ENCODE data around the gene IGFBP5. TPM values are rescaled to one million over a fixed set of nuclear protein-coding genes. Genes with fewer than 3 reads are reported as not detected.

IGFBP5 gene
- total and polyA plus RNA-seq, 9 of the 15 experiments (the other 6 are each of a cell fraction or from before 2014, with no cell fraction given) = 0.01 to 1.9 (median 0.03) TPM; not detected in 6

DNA sequence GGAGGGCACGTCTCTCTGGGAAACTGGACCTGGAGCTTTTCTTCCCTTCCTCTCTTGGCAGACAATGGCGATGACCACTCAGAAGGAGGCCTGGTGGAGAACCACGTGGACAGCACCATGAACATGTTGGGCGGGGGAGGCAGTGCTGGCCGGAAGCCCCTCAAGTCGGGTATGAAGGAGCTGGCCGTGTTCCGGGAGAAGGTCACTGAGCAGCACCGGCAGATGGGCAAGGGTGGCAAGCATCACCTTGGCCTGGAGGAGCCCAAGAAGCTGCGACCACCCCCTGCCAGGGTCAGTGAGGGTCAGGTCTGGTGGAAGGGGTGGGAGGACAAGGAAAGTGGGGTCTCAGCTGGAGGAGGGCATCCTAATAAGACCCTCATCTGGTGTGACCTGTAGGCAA lies 34.9 kb downstream of the IGFBP5 start (continued):
- TF ChIP-seq, protein P1, sequence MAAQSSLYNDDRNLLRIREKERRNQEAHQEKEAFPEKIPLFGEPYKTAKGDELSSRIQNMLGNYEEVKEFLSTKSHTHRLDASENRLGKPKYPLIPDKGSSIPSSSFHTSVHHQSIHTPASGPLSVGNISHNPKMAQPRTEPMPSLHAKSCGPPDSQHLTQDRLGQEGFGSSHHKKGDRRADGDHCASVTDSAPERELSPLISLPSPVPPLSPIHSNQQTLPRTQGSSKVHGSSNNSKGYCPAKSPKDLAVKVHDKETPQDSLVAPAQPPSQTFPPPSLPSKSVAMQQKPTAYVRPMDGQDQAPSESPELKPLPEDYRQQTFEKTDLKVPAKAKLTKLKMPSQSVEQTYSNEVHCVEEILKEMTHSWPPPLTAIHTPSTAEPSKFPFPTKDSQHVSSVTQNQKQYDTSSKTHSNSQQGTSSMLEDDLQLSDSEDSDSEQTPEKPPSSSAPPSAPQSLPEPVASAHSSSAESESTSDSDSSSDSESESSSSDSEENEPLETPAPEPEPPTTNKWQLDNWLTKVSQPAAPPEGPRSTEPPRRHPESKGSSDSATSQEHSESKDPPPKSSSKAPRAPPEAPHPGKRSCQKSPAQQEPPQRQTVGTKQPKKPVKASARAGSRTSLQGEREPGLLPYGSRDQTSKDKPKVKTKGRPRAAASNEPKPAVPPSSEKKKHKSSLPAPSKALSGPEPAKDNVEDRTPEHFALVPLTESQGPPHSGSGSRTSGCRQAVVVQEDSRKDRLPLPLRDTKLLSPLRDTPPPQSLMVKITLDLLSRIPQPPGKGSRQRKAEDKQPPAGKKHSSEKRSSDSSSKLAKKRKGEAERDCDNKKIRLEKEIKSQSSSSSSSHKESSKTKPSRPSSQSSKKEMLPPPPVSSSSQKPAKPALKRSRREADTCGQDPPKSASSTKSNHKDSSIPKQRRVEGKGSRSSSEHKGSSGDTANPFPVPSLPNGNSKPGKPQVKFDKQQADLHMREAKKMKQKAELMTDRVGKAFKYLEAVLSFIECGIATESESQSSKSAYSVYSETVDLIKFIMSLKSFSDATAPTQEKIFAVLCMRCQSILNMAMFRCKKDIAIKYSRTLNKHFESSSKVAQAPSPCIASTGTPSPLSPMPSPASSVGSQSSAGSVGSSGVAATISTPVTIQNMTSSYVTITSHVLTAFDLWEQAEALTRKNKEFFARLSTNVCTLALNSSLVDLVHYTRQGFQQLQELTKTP (IDR thresholded peaks at IDR 0.05; ENCODE audit: low read depth in 1 of 2, partially characterized antibody in 2 of 2) = no peak
- TF ChIP-seq, protein P2, sequence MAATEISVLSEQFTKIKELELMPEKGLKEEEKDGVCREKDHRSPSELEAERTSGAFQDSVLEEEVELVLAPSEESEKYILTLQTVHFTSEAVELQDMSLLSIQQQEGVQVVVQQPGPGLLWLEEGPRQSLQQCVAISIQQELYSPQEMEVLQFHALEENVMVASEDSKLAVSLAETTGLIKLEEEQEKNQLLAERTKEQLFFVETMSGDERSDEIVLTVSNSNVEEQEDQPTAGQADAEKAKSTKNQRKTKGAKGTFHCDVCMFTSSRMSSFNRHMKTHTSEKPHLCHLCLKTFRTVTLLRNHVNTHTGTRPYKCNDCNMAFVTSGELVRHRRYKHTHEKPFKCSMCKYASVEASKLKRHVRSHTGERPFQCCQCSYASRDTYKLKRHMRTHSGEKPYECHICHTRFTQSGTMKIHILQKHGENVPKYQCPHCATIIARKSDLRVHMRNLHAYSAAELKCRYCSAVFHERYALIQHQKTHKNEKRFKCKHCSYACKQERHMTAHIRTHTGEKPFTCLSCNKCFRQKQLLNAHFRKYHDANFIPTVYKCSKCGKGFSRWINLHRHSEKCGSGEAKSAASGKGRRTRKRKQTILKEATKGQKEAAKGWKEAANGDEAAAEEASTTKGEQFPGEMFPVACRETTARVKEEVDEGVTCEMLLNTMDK (IDR thresholded peaks at IDR 0.05; ENCODE audit: borderline replicate concordance, insufficient read depth, low read depth, low read length, poor library complexity, severe bottlenecking) = no peak
- TF ChIP-seq, protein P3, sequence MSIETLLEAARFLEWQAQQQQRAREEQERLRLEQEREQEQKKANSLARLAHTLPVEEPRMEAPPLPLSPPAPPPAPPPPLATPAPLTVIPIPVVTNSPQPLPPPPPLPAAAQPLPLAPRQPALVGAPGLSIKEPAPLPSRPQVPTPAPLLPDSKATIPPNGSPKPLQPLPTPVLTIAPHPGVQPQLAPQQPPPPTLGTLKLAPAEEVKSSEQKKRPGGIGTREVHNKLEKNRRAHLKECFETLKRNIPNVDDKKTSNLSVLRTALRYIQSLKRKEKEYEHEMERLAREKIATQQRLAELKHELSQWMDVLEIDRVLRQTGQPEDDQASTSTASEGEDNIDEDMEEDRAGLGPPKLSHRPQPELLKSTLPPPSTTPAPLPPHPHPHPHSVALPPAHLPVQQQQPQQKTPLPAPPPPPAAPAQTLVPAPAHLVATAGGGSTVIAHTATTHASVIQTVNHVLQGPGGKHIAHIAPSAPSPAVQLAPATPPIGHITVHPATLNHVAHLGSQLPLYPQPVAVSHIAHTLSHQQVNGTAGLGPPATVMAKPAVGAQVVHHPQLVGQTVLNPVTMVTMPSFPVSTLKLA (conservative IDR thresholded peaks at IDR 0.05) = no peak
- TF ChIP-seq KDM5B (IDR thresholded peaks at IDR 0.05; ENCODE audit: insufficient replicate concordance, low read depth, low read length) (no peak), SMARCA4 (IDR thresholded peaks at IDR 0.05) (no peak), SNIP1 (IDR thresholded peaks at IDR 0.05; ENCODE audit: low read depth) (no peak), NFYB (IDR thresholded peaks at IDR 0.05; ENCODE audit: extremely low read depth, insufficient read length) (no peak)
- TF ChIP-seq, protein P4, sequence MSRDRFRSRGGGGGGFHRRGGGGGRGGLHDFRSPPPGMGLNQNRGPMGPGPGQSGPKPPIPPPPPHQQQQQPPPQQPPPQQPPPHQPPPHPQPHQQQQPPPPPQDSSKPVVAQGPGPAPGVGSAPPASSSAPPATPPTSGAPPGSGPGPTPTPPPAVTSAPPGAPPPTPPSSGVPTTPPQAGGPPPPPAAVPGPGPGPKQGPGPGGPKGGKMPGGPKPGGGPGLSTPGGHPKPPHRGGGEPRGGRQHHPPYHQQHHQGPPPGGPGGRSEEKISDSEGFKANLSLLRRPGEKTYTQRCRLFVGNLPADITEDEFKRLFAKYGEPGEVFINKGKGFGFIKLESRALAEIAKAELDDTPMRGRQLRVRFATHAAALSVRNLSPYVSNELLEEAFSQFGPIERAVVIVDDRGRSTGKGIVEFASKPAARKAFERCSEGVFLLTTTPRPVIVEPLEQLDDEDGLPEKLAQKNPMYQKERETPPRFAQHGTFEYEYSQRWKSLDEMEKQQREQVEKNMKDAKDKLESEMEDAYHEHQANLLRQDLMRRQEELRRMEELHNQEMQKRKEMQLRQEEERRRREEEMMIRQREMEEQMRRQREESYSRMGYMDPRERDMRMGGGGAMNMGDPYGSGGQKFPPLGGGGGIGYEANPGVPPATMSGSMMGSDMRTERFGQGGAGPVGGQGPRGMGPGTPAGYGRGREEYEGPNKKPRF (IDR thresholded peaks at IDR 0.05; ENCODE audit: low read depth, low read length) = no peak

All from K562 (cell line).